Chondrocyte (in vitro differentiated cells): Measurements from ENCODE around the gene SPSB2. TPM values are rescaled to one million over a fixed set of nuclear protein-coding genes. Genes with fewer than 3 reads are reported as not detected.

Experiments
- DNase-seq: peaks from one replicate; pipeline ENCODE4 v3.0.0; 2021; ENCODE audit warnings: mixed read lengths, low spot score
- H3K27ac Mint-ChIP-seq: one replicate; pipeline ENCODE4 v1.8.0; 2021; ENCODE audit warnings: mild to moderate bottlenecking, moderate library complexity, mixed read lengths; ENCODE audit not compliant: unreplicated experiment
- H3K27me3 Mint-ChIP-seq: 2 replicates; pipeline ENCODE4 v1.8.0; 2021; ENCODE audit warnings: low read depth, mixed read lengths
- H3K36me3 Mint-ChIP-seq: 2 replicates; pipeline ENCODE4 v1.8.0; 2021; ENCODE audit warnings: low read depth, mixed read lengths
- H3K4me1 Mint-ChIP-seq: 2 replicates; pipeline ENCODE4 v1.8.0; 2021; ENCODE audit warnings: low read depth, mild to moderate bottlenecking, mixed read lengths
- H3K4me3 Mint-ChIP-seq: one replicate; pipeline ENCODE4 v1.8.0; 2021; ENCODE audit warnings: mild to moderate bottlenecking, moderate library complexity, mixed read lengths; ENCODE audit not compliant: unreplicated experiment
- H3K9me3 Mint-ChIP-seq: 2 replicates; pipeline ENCODE4 v1.8.0; 2021; ENCODE audit warnings: low read depth, mixed read lengths
- total RNA-seq: library from RNA; stranded (reverse); gene quantifications from 3 replicates; pipeline ENCODE4 v1.2.1, GENCODE V29; 2021
- TF ChIP-seq, protein P1 (sequence below): fragments of 200-600 bp; sonication (generic); IDR thresholded peaks from 2 replicates; pipeline ENCODE4 v1.5.0; 2021; ENCODE audit warnings: antibody characterized with exemption, mild to moderate bottlenecking, moderate library complexity

The SPSB2 gene
- total RNA-seq, 1 donor from 2014 or later, result 7.6 TPM

DNA sequence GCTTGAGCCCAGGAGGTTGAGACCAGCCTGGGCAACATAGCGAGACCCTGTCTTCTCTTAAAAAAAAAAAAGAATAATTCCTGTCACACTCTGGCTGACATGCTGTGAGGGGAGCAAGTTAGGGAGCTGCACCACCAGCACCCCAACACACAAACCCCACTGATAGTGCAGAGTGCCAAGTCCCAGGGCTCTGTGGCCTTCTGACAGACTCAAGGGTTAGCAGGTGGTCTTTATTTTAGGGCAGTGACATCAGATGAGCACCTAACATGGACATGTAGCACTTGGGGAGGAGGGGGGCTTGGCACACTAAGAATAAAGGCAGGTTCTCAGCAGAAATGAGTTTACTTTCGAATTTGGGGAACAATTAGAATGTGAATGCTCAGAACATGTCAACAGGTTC lies 14.3 kb downstream of the SPSB2 start:
- TF ChIP-seq, protein P1, sequence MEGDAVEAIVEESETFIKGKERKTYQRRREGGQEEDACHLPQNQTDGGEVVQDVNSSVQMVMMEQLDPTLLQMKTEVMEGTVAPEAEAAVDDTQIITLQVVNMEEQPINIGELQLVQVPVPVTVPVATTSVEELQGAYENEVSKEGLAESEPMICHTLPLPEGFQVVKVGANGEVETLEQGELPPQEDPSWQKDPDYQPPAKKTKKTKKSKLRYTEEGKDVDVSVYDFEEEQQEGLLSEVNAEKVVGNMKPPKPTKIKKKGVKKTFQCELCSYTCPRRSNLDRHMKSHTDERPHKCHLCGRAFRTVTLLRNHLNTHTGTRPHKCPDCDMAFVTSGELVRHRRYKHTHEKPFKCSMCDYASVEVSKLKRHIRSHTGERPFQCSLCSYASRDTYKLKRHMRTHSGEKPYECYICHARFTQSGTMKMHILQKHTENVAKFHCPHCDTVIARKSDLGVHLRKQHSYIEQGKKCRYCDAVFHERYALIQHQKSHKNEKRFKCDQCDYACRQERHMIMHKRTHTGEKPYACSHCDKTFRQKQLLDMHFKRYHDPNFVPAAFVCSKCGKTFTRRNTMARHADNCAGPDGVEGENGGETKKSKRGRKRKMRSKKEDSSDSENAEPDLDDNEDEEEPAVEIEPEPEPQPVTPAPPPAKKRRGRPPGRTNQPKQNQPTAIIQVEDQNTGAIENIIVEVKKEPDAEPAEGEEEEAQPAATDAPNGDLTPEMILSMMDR, result no peak
- Mint-ChIP-seq H3K9me3 (no peaks in the 10 kb centered on the region), H3K27me3 (no peaks in the 10 kb centered on the region), H3K27ac (no peak overlapping the region), H3K36me3 (peaks cover 46% of the 10 kb centered on the region), H3K4me3 (no peak overlapping the region), H3K4me1 (peaks cover 10% of the 10 kb centered on the region)
- DNase-seq, result no peak

DNA sequence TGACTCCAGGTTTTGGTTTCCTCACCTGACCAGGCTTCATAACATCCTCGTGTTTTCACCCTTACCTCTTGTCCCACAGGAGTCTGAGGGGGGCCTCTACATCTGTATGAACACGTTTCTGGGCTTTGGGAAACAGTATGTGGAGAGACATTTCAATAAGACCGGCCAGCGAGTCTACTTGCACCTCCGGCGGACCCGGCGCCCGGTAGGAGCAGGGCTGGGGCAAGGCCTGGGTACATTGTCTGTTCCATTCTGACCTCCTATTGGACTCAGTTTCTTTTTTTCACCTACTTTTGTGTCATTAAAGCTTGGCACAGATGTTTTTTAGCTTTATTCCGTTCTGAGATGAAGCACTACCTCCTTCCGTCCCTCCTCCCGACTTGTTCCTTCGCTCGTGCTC lies 17.8 kb downstream of the SPSB2 start:
- Mint-ChIP-seq H3K9me3 (no peaks in the 10 kb centered on the region), H3K4me3 (no peak overlapping the region), H3K27me3 (no peaks in the 10 kb centered on the region), H3K27ac (no peak overlapping the region), H3K4me1 (peaks cover 29% of the 10 kb centered on the region), H3K36me3 (peaks cover 25% of the 10 kb centered on the region)
- no peak for DNase-seq
- TF ChIP-seq, protein P1, result no peak

DNA sequence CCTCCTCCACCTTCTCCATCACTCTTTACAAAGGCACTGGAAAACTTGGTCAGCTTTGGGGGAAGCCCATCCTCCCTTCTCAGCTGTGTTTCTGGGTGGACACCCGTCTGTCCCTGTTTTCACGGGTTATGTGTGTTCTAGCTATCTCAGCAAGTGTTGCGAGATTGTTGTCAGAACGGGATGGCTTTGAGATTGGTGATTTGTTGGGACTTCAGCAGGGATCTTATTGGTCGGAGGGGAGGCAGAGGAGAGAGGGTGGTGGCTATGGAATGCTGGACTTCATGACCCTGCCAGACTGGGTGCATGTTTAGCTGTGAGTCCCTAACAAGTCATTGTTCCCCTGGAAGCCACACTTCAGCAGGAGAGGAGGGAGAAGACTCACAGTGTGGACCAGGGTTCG lies 19.1 kb downstream of the SPSB2 start:
- H3K9me3 Mint-ChIP-seq, result no peaks in the 10 kb centered on the region
- TF ChIP-seq, protein P1, result no peak
- peaks cover 25% of the 10 kb centered on the region for H3K36me3 Mint-ChIP-seq
- H3K27ac Mint-ChIP-seq, result peak overlapping the region; percentile 99
- H3K4me1 Mint-ChIP-seq, result peaks cover 37% of the 10 kb centered on the region
- no peaks in the 10 kb centered on the region for H3K27me3 Mint-ChIP-seq
- H3K4me3 Mint-ChIP-seq, result no peak overlapping the region
- no peak for DNase-seq

DNA sequence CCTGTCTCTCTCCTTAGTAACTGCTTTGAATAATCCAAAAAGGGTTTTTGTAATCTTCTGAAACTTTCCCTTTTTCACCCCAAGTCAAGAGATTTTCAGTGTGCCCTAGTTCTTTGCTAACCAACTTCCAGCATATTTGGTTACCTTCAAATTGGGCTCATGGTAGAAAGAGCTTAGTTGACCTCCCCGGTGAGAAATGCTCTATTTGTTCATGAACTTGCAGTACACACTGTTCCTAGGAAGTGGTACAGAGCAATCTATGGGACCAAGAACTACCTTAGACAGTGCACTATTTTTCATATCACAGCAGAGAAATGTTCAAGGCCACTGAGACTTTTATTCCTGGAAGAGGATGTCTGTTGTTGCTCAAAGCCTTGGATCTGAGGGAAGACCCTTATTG lies 19.5 kb downstream of the SPSB2 start:
- peak overlapping the region; percentile 94 for H3K4me3 Mint-ChIP-seq
- H3K36me3 Mint-ChIP-seq, result peaks cover 25% of the 10 kb centered on the region
- no peaks in the 10 kb centered on the region for H3K9me3 Mint-ChIP-seq
- no peaks in the 10 kb centered on the region for H3K27me3 Mint-ChIP-seq
- no peak for DNase-seq
- H3K4me1 Mint-ChIP-seq, result peaks cover 37% of the 10 kb centered on the region
- TF ChIP-seq, protein P1, result no peak
- peak overlapping the region; percentile 99 for H3K27ac Mint-ChIP-seq

DNA sequence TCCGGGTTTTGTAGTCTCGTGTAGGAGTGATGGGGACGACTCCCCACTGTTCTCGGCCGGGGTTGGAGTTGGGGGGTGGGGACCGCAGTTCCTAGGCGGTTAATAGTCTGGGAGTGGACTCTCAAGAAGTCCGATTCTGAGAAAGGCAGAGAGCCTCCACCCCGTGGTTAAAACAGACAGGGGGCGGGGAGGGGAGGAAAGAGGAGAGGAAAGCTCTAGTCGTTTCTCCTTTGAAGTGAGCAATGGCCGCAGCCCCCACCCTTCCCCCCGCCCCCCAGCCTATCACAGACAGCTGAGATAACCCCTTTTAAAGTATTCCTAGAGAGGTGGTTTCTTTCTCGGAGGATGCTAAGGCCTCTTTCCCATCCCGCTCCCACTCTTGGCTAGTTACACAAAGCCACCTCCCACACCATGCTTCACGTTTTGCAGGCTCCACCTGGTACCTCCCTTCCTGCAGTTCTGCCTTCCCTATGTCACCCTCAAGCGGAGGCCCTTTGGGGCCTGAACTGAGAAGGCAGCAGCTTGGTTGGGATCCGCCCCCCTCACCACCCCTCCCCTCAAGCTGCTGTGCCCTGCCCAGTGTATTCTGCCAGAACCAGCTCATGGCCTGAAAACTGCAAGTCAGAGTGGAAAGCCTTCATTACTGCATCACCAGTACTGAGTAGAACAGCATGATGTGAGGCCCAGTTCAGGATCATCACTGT lies 20.3 kb downstream of the SPSB2 start:
- Mint-ChIP-seq H3K4me3 (peak overlapping the region; percentile 94), H3K4me1 (peaks cover 37% of the 10 kb centered on the region), H3K27ac (peak overlapping the region; percentile 99), H3K9me3 (no peaks in the 10 kb centered on the region), H3K36me3 (peaks cover 21% of the 10 kb centered on the region), H3K27me3 (no peaks in the 10 kb centered on the region)
- DNase-seq, result no peak
- TF ChIP-seq, protein P1, result no peak
